ENCODE data around the gene ZBTB32.

GRCh38 chr19:35695895-35696422, 8.4 kb upstream of the ZBTB32 start:
- no peak for TF ChIP-seq POLR2A (IDR thresholded peaks at IDR 0.05)
- TF ChIP-seq, protein P1, sequence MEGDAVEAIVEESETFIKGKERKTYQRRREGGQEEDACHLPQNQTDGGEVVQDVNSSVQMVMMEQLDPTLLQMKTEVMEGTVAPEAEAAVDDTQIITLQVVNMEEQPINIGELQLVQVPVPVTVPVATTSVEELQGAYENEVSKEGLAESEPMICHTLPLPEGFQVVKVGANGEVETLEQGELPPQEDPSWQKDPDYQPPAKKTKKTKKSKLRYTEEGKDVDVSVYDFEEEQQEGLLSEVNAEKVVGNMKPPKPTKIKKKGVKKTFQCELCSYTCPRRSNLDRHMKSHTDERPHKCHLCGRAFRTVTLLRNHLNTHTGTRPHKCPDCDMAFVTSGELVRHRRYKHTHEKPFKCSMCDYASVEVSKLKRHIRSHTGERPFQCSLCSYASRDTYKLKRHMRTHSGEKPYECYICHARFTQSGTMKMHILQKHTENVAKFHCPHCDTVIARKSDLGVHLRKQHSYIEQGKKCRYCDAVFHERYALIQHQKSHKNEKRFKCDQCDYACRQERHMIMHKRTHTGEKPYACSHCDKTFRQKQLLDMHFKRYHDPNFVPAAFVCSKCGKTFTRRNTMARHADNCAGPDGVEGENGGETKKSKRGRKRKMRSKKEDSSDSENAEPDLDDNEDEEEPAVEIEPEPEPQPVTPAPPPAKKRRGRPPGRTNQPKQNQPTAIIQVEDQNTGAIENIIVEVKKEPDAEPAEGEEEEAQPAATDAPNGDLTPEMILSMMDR (IDR thresholded peaks at IDR 0.05), result no peak

All from heart left ventricle (tissue), 13 donors.